ENCODE results near the gene ZSWIM8. TPM values are rescaled to one million over a fixed set of nuclear protein-coding genes. Genes with fewer than 3 reads are reported as not detected.

The ZSWIM8 gene
- total RNA-seq, 2 donors from 2014 or later = 34.5 to 70.9 TPM

DNA sequence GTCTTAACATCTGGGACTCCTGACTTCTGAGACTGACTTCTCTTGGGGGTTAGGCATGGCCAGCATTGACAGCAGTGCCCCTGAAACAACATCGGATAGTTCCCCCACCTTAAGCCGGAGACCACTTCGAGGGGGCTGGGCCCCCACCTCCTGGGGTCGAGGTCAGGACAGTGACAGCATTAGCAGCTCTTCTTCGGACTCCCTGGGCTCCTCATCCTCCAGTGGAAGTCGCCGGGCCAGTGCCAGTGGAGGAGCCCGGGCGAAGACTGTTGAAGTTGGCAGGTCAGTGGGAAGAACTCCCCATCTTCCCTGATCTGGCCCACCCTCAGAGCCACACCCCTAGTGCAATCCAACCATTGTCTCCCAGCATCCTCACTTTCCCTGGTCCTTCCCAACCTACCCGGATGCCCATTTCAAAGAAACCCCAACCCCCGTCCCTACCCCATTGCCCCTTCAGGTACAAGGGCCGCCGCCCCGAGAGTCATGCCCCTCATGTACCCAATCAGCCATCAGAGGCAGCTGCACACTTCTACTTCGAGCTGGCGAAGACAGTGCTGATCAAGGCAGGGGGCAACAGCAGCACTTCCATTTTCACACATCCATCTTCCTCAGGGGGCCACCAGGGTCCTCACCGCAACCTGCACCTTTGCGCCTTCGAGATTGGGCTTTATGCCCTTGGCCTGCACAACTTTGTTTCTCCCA lies 12.1 kb downstream of the ZSWIM8 start:
- TF ChIP-seq, protein P1, sequence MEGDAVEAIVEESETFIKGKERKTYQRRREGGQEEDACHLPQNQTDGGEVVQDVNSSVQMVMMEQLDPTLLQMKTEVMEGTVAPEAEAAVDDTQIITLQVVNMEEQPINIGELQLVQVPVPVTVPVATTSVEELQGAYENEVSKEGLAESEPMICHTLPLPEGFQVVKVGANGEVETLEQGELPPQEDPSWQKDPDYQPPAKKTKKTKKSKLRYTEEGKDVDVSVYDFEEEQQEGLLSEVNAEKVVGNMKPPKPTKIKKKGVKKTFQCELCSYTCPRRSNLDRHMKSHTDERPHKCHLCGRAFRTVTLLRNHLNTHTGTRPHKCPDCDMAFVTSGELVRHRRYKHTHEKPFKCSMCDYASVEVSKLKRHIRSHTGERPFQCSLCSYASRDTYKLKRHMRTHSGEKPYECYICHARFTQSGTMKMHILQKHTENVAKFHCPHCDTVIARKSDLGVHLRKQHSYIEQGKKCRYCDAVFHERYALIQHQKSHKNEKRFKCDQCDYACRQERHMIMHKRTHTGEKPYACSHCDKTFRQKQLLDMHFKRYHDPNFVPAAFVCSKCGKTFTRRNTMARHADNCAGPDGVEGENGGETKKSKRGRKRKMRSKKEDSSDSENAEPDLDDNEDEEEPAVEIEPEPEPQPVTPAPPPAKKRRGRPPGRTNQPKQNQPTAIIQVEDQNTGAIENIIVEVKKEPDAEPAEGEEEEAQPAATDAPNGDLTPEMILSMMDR (IDR thresholded peaks at IDR 0.05) = no peak
- TF ChIP-seq POLR2A (IDR thresholded peaks at IDR 0.05) = no peak
- no peaks in the 10 kb centered on the region for H3K4me1 ChIP-seq
- H3K27ac ChIP-seq = no peak overlapping the region
- H3K27me3 ChIP-seq = no peaks in the 10 kb centered on the region
- no peaks in the 10 kb centered on the region for H3K9me3 ChIP-seq
- no peak for DNase-seq
- H3K4me3 ChIP-seq = no peak overlapping the region
- peaks cover 16 to 61% of the 10 kb centered on the region in 2 donors for H3K36me3 ChIP-seq (replicated peaks in 1 of 2; ENCODE audit: insufficient read depth in 1 of 2, low read depth in 2 of 2)
- no peak for ATAC-seq
- 90 to 91% methylated on average over 11 to 19 of the region's 19 CpGs for WGBS, 2 donors
- intact Hi-C loops (cut with DNase I) = no loop called here

DNA sequence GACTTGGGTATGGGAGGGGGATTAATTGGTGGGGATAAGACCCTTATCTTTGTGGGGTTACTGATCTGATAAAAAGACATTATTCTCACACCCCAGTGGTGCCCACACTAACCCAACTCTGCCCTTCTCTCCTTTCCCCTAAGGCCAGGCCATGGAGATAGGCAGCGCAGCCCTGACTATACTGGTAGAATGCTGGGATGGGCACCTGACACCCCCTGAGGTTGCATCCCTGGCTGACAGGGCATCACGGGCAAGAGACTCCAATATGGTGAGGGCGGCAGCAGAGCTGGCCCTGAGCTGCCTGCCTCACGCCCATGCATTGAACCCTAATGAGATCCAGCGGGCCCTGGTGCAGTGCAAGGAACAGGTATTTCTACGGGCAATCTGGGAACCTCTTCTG lies 12.7 kb downstream of the ZSWIM8 start:
- TF ChIP-seq, protein P1 (IDR thresholded peaks at IDR 0.05) = no peak
- TF ChIP-seq POLR2A (IDR thresholded peaks at IDR 0.05) = no peak
- Histone ChIP-seq H3K36me3 (replicated peaks in 1 of 2; ENCODE audit: insufficient read depth in 1 of 2, low read depth in 2 of 2) (peaks cover 20 to 63% of the 10 kb centered on the region in 2 donors), H3K4me1 (no peaks in the 10 kb centered on the region), H3K27me3 (no peaks in the 10 kb centered on the region), H3K9me3 (no peaks in the 10 kb centered on the region), H3K4me3 (no peak overlapping the region), H3K27ac (no peak overlapping the region)
- DNase-seq = no peak
- intact Hi-C loops (cut with DNase I) = no loop called here
- WGBS, 2 donors = 90 to 100% methylated on average over 2 to 6 of the region's 6 CpGs
- no peak for ATAC-seq

DNA sequence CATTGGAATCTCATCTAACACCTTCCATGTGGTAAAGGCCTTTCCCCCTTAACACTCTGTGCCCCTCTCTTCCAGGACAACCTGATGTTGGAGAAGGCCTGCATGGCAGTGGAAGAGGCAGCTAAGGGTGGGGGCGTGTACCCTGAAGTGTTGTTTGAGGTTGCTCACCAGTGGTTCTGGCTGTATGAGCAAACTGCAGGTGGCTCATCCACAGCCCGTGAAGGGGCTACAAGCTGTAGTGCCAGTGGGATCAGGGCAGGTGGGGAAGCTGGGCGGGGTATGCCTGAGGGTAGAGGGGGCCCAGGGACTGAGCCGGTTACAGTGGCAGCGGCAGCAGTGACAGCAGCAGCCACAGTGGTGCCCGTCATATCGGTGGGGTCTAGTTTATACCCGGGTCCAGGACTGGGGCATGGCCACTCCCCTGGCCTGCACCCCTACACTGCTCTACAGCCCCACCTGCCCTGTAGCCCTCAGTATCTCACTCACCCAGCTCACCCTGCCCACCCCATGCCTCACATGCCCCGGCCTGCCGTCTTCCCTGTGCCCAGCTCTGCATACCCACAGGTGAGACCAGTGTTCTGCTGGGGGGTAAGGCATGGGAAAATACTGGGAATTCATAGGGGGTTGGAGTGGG lies 13.6 kb downstream of the ZSWIM8 start:
- Histone ChIP-seq H3K9me3 (no peaks in the 10 kb centered on the region), H3K4me3 (no peak overlapping the region), H3K4me1 (no peaks in the 10 kb centered on the region), H3K27me3 (no peaks in the 10 kb centered on the region), H3K27ac (no peak overlapping the region), H3K36me3 (replicated peaks in 1 of 2; ENCODE audit: insufficient read depth in 1 of 2, low read depth in 2 of 2) (peaks cover 10 to 59% of the 10 kb centered on the region in 2 donors)
- intact Hi-C loops (cut with DNase I) = no loop called here
- no peak for TF ChIP-seq POLR2A (IDR thresholded peaks at IDR 0.05)
- TF ChIP-seq, protein P1 (IDR thresholded peaks at IDR 0.05) = no peak
- no peak for ATAC-seq
- WGBS, 2 donors = 74 to 78% methylated on average over 9 to 10 of the region's 10 CpGs
- no peak for DNase-seq

DNA sequence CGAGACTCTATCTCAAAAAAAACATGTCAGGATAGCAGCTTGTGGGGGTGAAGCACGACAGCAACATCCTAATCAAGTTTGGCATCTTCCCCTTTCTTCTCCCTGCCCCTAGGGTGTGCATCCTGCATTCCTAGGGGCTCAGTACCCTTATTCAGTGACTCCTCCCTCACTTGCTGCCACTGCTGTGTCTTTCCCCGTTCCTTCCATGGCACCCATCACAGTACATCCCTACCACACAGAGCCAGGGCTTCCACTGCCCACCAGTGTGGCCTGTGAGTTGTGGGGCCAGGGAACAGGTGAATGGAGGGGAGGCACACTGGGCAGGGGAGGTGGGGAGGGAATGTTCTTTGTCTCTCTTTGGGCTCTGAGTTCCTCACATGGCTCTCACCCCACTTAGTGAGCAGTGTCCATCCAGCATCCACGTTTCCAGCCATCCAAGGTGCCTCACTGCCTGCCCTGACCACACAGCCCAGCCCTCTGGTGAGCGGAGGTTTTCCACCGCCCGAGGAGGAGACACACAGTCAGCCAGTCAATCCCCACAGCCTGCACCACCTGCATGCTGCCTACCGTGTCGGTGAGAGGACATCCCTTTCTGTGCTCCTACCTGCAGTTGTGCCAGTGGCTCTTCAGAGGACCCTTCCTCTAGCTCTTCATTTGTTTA lies 14.6 kb downstream of the ZSWIM8 start:
- intact Hi-C loops (cut with DNase I) = no loop called here
- no peak overlapping the region for H3K4me3 ChIP-seq
- H3K4me1 ChIP-seq = no peaks in the 10 kb centered on the region
- H3K27ac ChIP-seq = no peak overlapping the region
- no peaks in the 10 kb centered on the region for H3K27me3 ChIP-seq
- H3K9me3 ChIP-seq = no peaks in the 10 kb centered on the region
- peaks cover 9 to 52% of the 10 kb centered on the region in 2 donors for H3K36me3 ChIP-seq (replicated peaks in 1 of 2; ENCODE audit: insufficient read depth in 1 of 2, low read depth in 2 of 2)
- TF ChIP-seq, protein P1 (IDR thresholded peaks at IDR 0.05) = no peak
- TF ChIP-seq POLR2A (IDR thresholded peaks at IDR 0.05) = no peak
- ATAC-seq (no peak), DNase-seq (no peak)
- 78 to 88% methylated on average over 5 to 9 of the region's 9 CpGs for whole genome bisulfite sequencing, 2 donors
